HEK293T (cell line): Measurements from ENCODE around the gene RPTOR.

Experiments used
- BHLHE40 ChIP-seq: fragments of 450-650 bp; IDR thresholded peaks from 2 replicates; pipeline ENCODE4 v1.6.1; 2016; ENCODE audit warnings: mild to moderate bottlenecking, moderate library complexity, borderline replicate concordance
- ELF4 ChIP-seq: fragments of 450-650 bp; IDR thresholded peaks from 2 replicates; pipeline ENCODE4 v1.6.1; 2017; ENCODE audit warnings: antibody characterized with exemption
- FOXA1 ChIP-seq: fragments of 450-650 bp; IDR thresholded peaks from 2 replicates; pipeline ENCODE4 v1.6.1; 2016; ENCODE audit warnings: mild to moderate bottlenecking
- FOXK2 ChIP-seq: fragments of 450-650 bp; IDR thresholded peaks from 2 replicates; pipeline ENCODE4 v1.6.1; 2016; ENCODE audit warnings: mild to moderate bottlenecking
- FOXM1 ChIP-seq: fragments of 450-650 bp; IDR thresholded peaks from 2 replicates; pipeline ENCODE4 v1.6.1; 2017; ENCODE audit warnings: mild to moderate bottlenecking, borderline replicate concordance
- HDGF ChIP-seq: fragments of 450-650 bp; IDR thresholded peaks from 2 replicates; pipeline ENCODE4 v1.6.1; 2017; ENCODE audit warnings: antibody characterized with exemption, borderline replicate concordance
- L3MBTL2 ChIP-seq: fragments of 450-650 bp; conservative IDR thresholded peaks from 2 replicates; pipeline ENCODE4 v1.6.1; 2016; ENCODE audit warnings: mild to moderate bottlenecking
- LEF1 ChIP-seq: fragments of 450-650 bp; IDR thresholded peaks from 2 replicates; pipeline ENCODE4 v1.6.1; 2017; ENCODE audit warnings: mild to moderate bottlenecking, borderline replicate concordance
- NFRKB ChIP-seq: fragments of 450-650 bp; IDR thresholded peaks from 2 replicates; pipeline ENCODE4 v1.6.1; 2016; ENCODE audit warnings: mild to moderate bottlenecking, moderate library complexity
- SP1 ChIP-seq: fragments of 450-650 bp; IDR thresholded peaks from 2 replicates; pipeline ENCODE4 v1.6.1; 2017
- SUZ12 ChIP-seq: fragments of 450-650 bp; IDR thresholded peaks from 2 replicates; pipeline ENCODE4 v1.6.1; 2016; ENCODE audit warnings: mild to moderate bottlenecking
- TARDBP ChIP-seq: fragments of 450-650 bp; IDR thresholded peaks from 2 replicates; pipeline ENCODE4 v1.6.1; 2016
- ZNF384 ChIP-seq: fragments of 450-650 bp; IDR thresholded peaks from 2 replicates; pipeline ENCODE4 v1.6.1; 2016
- TF ChIP-seq, protein P1 (sequence below): fragments of 450-650 bp; IDR thresholded peaks from 2 replicates; pipeline ENCODE4 v1.6.1; 2016

- TF ChIP-seq FOXK2: no peak
- TF ChIP-seq, protein P1, sequence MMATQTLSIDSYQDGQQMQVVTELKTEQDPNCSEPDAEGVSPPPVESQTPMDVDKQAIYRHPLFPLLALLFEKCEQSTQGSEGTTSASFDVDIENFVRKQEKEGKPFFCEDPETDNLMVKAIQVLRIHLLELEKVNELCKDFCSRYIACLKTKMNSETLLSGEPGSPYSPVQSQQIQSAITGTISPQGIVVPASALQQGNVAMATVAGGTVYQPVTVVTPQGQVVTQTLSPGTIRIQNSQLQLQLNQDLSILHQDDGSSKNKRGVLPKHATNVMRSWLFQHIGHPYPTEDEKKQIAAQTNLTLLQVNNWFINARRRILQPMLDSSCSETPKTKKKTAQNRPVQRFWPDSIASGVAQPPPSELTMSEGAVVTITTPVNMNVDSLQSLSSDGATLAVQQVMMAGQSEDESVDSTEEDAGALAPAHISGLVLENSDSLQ: no peak
- TF ChIP-seq SUZ12: no peak
- TF ChIP-seq NFRKB: no peak
- no peak for TF ChIP-seq FOXM1
- no peak for TF ChIP-seq BHLHE40
- TF ChIP-seq ZNF384: no peak
- no peak for TF ChIP-seq SP1
- no peak for TF ChIP-seq L3MBTL2
- no peak for TF ChIP-seq TARDBP
- no peak for TF ChIP-seq LEF1
- TF ChIP-seq HDGF: no peak
- TF ChIP-seq ELF4: no peak
- no peak for TF ChIP-seq FOXA1
Observed at GRCh38 chr17:80504686-80505413, 39.8 kb upstream of the RPTOR start.
